CD14-positive monocyte (primary cell): Measurements from ENCODE around the gene CFAP74. TPM values are rescaled to one million over a fixed set of nuclear protein-coding genes. Genes with fewer than 3 reads are reported as not detected.

Experiments
- DNase-seq, 3 donors: peaks; one replicate each; pipeline ENCODE4 v3.0.0-alpha.2; 2011 to 2022
- H2AFZ ChIP-seq: 2 replicates; pipeline ENCODE4 v1.6.0; 2012; ENCODE audit warnings: mild to moderate bottlenecking, low read depth, low read length, inconsistent platforms; ENCODE audit not compliant: insufficient read depth, poor library complexity, severe bottlenecking
- H3K27ac ChIP-seq, 2 donors: 1 replicate in 1 of 2; 2 replicates in 1 of 2; pipeline ENCODE4 v1.5.1; 2012 to 2013; ENCODE audit warnings: low read length in 2 of 2, control low read depth in 1 of 2, inconsistent platforms in 1 of 2, low read depth in 1 of 2, mild to moderate bottlenecking in 1 of 2
- H3K27me3 ChIP-seq, 2 donors: one replicate each; pipeline versions ENCODE4 v1.6.0 to v1.6.1; 2011 to 2013; ENCODE audit warnings: low read length in 2 of 2; ENCODE audit not compliant: control insufficient read depth in 2 of 2, insufficient read depth in 2 of 2
- H3K36me3 ChIP-seq, 2 donors: replicated peaks in 1 of 2; 1 replicate in 1 of 2; 2 replicates in 1 of 2; pipeline versions ENCODE4 v1.5.1 to v1.6.1; 2012 to 2013; ENCODE audit warnings: low read length in 2 of 2, control low read depth in 1 of 2, inconsistent platforms in 1 of 2, mild to moderate bottlenecking in 1 of 2; ENCODE audit not compliant: insufficient read depth in 2 of 2, control insufficient read depth in 1 of 2
- H3K4me1 ChIP-seq, 2 donors: 1 replicate in 1 of 2; 2 replicates in 1 of 2; pipeline versions ENCODE4 v1.5.1 to v1.6.1; 2012 to 2013; ENCODE audit warnings: low read length in 2 of 2, control low read depth in 1 of 2, inconsistent platforms in 1 of 2, mild to moderate bottlenecking in 1 of 2, moderate library complexity in 1 of 2; ENCODE audit not compliant: insufficient read depth in 2 of 2, control insufficient read depth in 1 of 2
- H3K4me2 ChIP-seq: replicated peaks from 2 replicates; pipeline ENCODE3; 2012; ENCODE audit warnings: low read length, moderate library complexity, mild to moderate bottlenecking; ENCODE audit not compliant: poor library complexity, severe bottlenecking; ENCODE audit errors: extremely low read depth
- H3K4me3 ChIP-seq, 3 experiments: fragments of 200-600 bp in 1 of 3; sonication (generic) in 1 of 3; replicated peaks in 1 of 3; 1 replicate in 2 of 3; 2 replicates in 1 of 3; pipeline ENCODE4 v1.5.1; 2011 to 2013; ENCODE audit warnings: low read length in 3 of 3, mild to moderate bottlenecking in 3 of 3, control low read depth in 2 of 3, low read depth in 2 of 3, inconsistent platforms in 1 of 3, moderate library complexity in 1 of 3
- H3K79me2 ChIP-seq: 2 replicates; pipeline ENCODE4 v1.6.0; 2012; ENCODE audit warnings: mild to moderate bottlenecking, control low read depth, inconsistent platforms, low read length, moderate library complexity; ENCODE audit not compliant: insufficient read depth
- H3K9ac ChIP-seq: 2 replicates; pipeline ENCODE4 v1.6.0; 2017; ENCODE audit warnings: low read length, mild to moderate bottlenecking; ENCODE audit not compliant: insufficient read depth, poor library complexity, severe bottlenecking
- H3K9me3 ChIP-seq, 2 donors: replicated peaks in 1 of 2; 1 replicate in 1 of 2; 2 replicates in 1 of 2; pipeline versions ENCODE4 v1.5.1 to v1.6.1; 2012 to 2013; ENCODE audit warnings: low read length in 2 of 2, control low read depth in 1 of 2; ENCODE audit not compliant: control insufficient read depth in 1 of 2, insufficient read depth in 1 of 2
- H4K20me1 ChIP-seq: 2 replicates; pipeline ENCODE4 v1.6.0; 2012; ENCODE audit warnings: mild to moderate bottlenecking, low read length, control low read depth, moderate library complexity; ENCODE audit not compliant: insufficient read depth
- H3K27ac Mint-ChIP-seq, 7 donors: one replicate each; pipeline ENCODE4 v1.8.0; 2020; ENCODE audit warnings: mild to moderate bottlenecking in 7 of 7, mixed read lengths in 7 of 7, moderate library complexity in 6 of 7, inconsistent platforms in 2 of 7
- H3K27me3 Mint-ChIP-seq, 3 donors: one replicate each; pipeline ENCODE4 v1.8.0; 2021 to 2022; ENCODE audit warnings: low read depth in 3 of 3, mild to moderate bottlenecking in 3 of 3, mixed read lengths in 3 of 3, moderate library complexity in 3 of 3, inconsistent platforms in 1 of 3
- H3K36me3 Mint-ChIP-seq, 2 donors: one replicate each; pipeline ENCODE4 v1.8.0; 2020; ENCODE audit warnings: mixed read lengths in 2 of 2, inconsistent platforms in 1 of 2, mild to moderate bottlenecking in 1 of 2
- H3K4me1 Mint-ChIP-seq: one replicate; pipeline ENCODE4 v1.8.0; 2020; ENCODE audit warnings: mild to moderate bottlenecking, mixed read lengths
- H3K4me3 Mint-ChIP-seq, 2 donors: one replicate each; pipeline ENCODE4 v1.8.0; 2020; ENCODE audit warnings: mild to moderate bottlenecking in 2 of 2, mixed read lengths in 2 of 2, moderate library complexity in 1 of 2
- H3K9me3 Mint-ChIP-seq, 7 donors: one replicate each; pipeline ENCODE4 v1.8.0; 2020 to 2022; ENCODE audit warnings: mixed read lengths in 7 of 7, mild to moderate bottlenecking in 6 of 7, moderate library complexity in 6 of 7, inconsistent platforms in 2 of 7
- WGBS: methylation state at CpG from one replicate; pipeline ENCODE4 v1.1.5; 2013; ENCODE audit warnings: missing lambda C conversion rate; ENCODE audit not compliant: insufficient coverage; 5-methylcytosine and 5-hydroxymethylcytosine counted together
- intact Hi-C, 2 donors: fragments of 100-400 bp; cut with micrococcal nuclease; formaldehyde crosslinking; loops; one replicate each; pipeline versions ENCODE4 v1.15.0 to v1.15.1; 2023
- polyA plus RNA-seq, 3 donors: library from polyadenylated mRNA; depleted of rRNA in 1 of 3; unstranded in 2 of 3; stranded (reverse) in 1 of 3; fragments of 300-500 nt in 2 of 3; fragments of >200 nt in 1 of 3; fragmentation: Illumina TruSeq in 2 of 3; gene quantifications; 1 replicate in 2 of 3; 2 replicates in 1 of 3; pipeline ENCODE4 v1.2.3, GENCODE V29; 2012 to 2021
- TF ChIP-seq, protein P1 (sequence below): fragments of 200-600 bp; IDR thresholded peaks from one replicate; pipeline ENCODE4 v1.8.0; 2022; ENCODE audit warnings: antibody characterized with exemption, mild to moderate bottlenecking

Gene CFAP74
- polyA plus RNA-seq, 3 donors = not detected

DNA sequence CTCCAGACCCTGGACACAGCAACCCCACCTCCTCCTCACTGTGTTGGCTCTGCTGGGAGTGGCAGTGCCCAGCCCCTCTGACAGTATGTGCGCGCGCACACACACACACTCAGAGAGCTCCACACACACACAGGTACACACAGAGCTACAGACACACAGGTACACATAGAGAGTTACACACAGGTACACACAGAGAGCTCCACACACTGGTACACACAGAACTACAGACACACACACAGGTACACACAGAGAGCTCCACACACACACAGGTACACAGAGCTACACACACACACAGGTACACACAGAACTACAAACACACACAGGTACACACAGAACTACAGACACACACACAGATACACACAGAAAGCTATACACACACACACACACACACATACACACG is 40.3 kb upstream of the CFAP74 start:
- WGBS = 81% methylated on average over 3 of the region's 4 CpGs
- H3K27ac Mint-ChIP-seq = no peak overlapping the region
- intact Hi-C loops = loop anchor here in 1 of 2 donors (5.0 kb wide), 1 partner anchor 82 kb away; no protein-coding TSS in a partner anchor

DNA sequence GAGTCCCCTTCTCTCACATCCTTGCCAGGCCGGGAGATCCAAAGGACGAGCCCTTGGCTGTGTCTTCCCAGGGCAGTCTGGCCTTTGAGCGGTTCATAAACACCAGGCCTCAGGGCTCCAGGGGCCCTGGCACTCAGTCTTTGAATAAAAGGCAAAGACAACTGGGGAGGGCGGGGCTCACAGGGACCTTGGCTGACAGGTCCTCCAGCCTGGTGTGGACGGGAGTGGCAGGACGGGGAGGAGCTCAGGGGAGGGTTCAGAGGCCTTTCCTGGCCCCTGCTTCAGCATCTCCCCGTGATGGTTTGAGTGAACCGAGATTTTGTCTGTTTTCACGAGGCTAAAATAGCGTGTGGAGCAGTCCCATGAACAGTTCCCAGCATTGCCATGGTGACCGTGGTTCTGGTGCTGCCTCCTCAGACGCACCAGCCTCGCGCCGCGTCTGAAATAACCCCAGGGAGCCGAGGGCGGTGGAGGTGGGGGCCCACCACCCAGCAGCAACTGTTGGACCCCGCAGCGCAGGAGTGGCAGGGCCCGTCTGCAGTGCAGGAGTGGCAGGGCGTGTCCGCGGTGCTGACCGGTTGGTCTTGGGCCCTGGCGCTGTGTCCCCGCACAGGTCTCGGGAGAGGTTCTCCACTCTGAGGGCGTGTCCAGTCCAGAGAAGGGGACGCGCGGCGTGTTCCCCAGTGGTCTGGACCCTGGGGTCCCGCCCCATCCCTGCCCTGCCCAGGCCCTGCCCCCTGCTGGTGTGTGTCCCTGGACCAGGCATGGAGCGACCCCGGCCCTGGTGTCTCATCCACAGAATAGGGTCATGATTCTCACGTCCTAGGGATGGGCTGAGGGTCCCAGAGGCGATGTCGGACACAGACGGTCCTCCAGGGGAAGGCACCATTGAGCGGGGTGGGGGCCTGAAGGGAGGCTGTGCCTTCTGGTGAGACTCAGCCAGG is 39.5 kb upstream of the CFAP74 start:
- Histone ChIP-seq H3K27ac (no peak overlapping the region), H3K9me3 (no peaks in the 10 kb centered on the region), H3K36me3 (no peaks in the 10 kb centered on the region), H3K9ac (no peak overlapping the region), H3K4me1 (peaks cover 3 to 10% of the 10 kb centered on the region in 2 donors), H3K4me2 (no peak overlapping the region), H3K79me2 (no peaks in the 10 kb centered on the region), H4K20me1 (no peaks in the 10 kb centered on the region), H3K4me3 (no peak overlapping the region), H2AFZ (no peak overlapping the region), H3K27me3 (peaks cover under 1 to 41% of the 10 kb centered on the region in 2 donors)
- no peak overlapping the region for H3K4me3 Mint-ChIP-seq
- H3K9me3 Mint-ChIP-seq = peaks cover 0 to 3% (median 0%) of the 10 kb centered on the region in 7 donors
- TF ChIP-seq, protein P1, sequence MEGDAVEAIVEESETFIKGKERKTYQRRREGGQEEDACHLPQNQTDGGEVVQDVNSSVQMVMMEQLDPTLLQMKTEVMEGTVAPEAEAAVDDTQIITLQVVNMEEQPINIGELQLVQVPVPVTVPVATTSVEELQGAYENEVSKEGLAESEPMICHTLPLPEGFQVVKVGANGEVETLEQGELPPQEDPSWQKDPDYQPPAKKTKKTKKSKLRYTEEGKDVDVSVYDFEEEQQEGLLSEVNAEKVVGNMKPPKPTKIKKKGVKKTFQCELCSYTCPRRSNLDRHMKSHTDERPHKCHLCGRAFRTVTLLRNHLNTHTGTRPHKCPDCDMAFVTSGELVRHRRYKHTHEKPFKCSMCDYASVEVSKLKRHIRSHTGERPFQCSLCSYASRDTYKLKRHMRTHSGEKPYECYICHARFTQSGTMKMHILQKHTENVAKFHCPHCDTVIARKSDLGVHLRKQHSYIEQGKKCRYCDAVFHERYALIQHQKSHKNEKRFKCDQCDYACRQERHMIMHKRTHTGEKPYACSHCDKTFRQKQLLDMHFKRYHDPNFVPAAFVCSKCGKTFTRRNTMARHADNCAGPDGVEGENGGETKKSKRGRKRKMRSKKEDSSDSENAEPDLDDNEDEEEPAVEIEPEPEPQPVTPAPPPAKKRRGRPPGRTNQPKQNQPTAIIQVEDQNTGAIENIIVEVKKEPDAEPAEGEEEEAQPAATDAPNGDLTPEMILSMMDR = no peak
- peaks cover 2% of the 10 kb centered on the region for H3K4me1 Mint-ChIP-seq
- peaks cover 0 to 1% of the 10 kb centered on the region in 2 donors for H3K36me3 Mint-ChIP-seq
- no peak for DNase-seq
- intact Hi-C loops = loop anchor here in 1 of 2 donors (5.0 kb wide), 1 partner anchor 81 kb away; no protein-coding TSS in a partner anchor
- H3K27ac Mint-ChIP-seq = no peak overlapping the region
- 84% methylated on average over 38 of the region's 41 CpGs for WGBS
- peaks cover 28 to 49% (median 46%) of the 10 kb centered on the region in 3 donors for H3K27me3 Mint-ChIP-seq

More for the DNA sequence above, 40.3 kb upstream of the CFAP74 start:
- peaks cover 0 to 2% of the 10 kb centered on the region in 2 donors for H3K36me3 Mint-ChIP-seq
- Histone ChIP-seq H3K4me3 (no peak overlapping the region), H3K27ac (no peak overlapping the region), H2AFZ (no peak overlapping the region), H3K4me2 (no peak overlapping the region), H3K79me2 (no peaks in the 10 kb centered on the region), H3K27me3 (peaks cover 2 to 48% of the 10 kb centered on the region in 2 donors), H4K20me1 (no peaks in the 10 kb centered on the region), H3K9ac (no peak overlapping the region), H3K36me3 (no peaks in the 10 kb centered on the region), H3K9me3 (no peaks in the 10 kb centered on the region), H3K4me1 (peaks cover 3 to 10% of the 10 kb centered on the region in 2 donors)
- peaks cover 2% of the 10 kb centered on the region for H3K4me1 Mint-ChIP-seq
- peak overlapping the region in 1 of 2 donors; percentile 31 for H3K4me3 Mint-ChIP-seq
- DNase-seq = no peak
- TF ChIP-seq, protein P1 = no peak
- peaks cover 0 to 6% (median 2%) of the 10 kb centered on the region in 7 donors for H3K9me3 Mint-ChIP-seq
- peaks cover 36 to 53% (median 53%) of the 10 kb centered on the region in 3 donors for H3K27me3 Mint-ChIP-seq
